HG02759 (cell line): ENCODE results near the gene PAH.

Source experiments
- ATAC-seq: cut with Tn5 transposase; IDR thresholded peaks from one replicate; pipeline ENCODE4 v1.9.1; 2021; ENCODE audit warnings: mild to moderate bottlenecking, moderate library complexity; ENCODE audit not compliant: unreplicated experiment

Gene PAH

DNA sequence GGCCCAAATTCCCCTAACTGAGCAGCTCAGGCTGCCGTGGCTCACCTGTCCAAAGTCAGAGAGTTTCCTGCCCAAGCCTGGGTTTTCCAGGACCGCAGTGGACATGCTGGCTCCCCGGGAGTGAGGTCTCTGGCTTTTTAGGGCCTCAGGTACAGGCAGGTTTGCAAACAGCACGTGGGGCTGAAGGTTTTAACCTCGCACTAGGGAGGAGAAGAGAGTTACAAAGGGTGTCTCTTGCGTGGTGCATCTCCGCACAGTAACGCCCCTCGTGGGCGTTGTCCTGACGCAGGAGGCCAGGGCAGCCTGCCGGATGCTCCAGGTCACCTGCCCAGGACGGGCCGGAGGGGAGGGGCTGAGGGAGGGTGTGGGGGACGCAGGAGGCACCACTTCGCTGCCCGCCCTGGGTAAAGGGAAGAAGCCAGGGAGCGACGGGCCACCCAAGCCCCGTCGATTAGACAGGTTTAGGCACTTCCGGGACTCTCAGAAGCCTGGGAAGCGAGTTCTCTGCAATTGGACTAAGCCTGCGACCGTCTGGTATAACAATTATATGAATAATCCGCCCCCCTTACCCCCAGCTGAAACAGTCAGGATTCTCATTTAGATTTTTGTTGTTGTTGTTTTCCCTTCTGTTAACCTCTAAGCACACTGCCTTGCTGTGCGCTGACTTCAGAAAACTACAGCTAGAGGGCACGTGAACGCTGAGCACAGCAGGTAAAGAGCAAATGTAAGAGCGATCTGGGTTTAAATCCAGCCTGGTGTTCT is at the start of gene PAH:
TSS of gene PAH (minus strand) at position 219 of the 762 bp plus-strand sequence. CDS start at position 105, 114 bp downstream.
- ATAC-seq, result peak; percentile 72

DNA sequence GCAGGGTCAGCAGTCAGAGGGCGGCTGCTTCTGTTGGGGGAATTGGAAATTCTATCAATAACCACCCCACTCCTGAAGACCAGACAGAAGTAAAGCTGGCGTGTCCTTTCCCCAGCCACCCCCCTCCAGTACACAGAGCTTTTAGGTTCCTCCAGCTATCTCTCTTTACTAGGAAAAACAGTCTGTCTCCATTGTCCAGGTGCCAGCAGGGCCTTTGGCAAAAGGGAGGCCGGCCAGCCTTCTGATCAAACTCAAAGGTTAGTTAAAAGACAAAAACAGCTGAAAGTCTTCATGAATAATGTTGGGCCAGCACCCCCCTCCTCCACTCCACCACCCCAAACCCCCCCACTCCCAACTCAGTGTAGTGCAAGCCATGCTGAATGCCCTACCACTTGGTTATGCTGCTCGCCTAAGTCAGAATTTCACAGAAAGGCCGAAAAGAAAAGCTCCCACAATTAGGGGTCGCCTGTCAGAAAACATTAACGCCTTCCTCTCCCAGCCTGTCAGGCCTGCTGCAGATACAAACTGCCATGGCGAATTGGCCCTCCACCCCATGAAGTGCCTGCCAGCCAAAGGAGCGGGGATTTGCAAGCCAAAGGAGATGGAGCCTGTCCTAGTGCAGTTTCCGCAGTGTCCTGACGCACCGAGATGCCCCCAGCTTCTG is 49.3 kb upstream of the PAH start:
- ATAC-seq, result no peak

DNA sequence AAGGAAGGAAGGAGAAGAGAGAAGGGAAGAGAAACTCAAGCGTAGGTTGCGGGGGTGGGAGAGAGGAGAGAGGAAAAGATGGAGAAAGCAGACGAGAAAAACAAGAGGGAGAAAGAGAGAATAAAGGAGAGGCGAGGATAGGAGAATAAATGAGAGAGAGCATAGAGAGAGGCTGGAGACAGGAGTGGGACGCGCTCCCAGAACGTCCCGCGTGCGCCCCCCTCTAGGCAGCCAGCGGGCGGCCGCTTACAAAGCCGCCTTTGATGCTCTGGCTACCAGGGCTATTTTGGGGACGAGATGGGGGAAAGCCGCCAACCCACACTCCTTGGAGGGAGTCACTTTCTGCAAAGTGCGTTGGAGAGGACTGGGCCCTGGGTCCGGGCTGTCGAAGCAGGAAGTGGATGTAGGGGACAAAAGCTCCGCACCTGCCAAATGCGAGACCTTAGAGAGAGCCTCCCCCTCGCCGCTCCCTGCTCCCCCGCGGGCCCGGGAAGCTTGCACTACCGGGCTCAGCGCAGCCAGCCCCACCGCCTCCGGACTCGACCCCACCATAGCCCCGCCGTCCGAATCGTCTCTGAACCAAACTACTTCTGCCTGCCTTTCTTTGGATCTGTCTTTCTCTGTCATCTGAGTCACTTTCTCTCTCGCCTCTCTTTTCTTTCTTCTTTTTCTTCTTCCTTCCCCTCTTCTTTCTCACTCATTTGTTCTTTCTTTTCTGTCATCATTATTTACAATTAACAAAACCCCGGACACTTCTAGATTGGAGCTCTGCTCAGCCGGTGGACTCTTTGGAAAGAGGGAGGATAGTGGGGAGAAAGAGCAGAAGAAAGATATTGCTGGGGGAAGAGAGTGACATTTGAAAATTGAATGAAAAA is 48.5 kb upstream of the PAH start:
- peak; percentile 25 for ATAC-seq

DNA sequence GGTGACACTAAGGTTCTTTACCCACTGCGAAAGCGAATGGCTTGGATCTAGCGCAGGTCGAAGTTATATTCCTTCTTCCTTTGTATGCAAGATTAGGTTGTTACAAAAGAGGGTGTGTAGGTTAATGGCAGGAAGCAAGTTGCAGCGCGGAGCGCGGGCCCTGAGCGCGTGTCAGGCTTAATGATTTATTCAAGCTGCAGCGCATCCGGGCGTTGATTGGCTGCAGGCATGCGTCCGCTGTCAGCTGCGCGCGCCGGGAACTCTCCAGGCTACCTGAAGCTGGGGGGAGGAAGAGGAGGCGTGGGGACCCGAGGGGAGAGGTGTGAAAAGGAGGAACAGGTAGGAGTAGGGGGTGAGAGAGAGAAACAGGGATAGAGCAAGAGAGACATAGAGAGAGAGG is 47.8 kb upstream of the PAH start:
- ATAC-seq, result peak; percentile 51

DNA sequence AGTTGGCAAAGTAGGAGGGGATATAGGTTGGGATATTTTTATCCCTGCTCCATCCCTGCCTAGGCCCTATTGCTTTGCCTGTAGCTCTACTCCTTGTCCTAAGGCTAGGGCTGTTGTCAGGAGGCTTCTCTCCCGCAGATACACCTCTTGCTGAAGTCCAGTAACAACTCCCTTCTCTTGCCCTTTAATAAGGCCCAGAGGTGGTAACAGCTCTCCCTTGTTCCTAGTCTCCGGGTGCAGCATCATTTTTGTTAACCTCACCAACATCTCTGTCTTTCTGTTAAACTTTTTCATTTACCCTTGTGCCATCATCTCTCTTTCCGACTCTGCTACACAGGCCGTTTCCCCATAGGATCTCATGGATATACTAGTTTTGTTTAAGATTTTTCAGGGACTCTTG is 46.8 kb upstream of the PAH start:
- ATAC-seq, result no peak

DNA sequence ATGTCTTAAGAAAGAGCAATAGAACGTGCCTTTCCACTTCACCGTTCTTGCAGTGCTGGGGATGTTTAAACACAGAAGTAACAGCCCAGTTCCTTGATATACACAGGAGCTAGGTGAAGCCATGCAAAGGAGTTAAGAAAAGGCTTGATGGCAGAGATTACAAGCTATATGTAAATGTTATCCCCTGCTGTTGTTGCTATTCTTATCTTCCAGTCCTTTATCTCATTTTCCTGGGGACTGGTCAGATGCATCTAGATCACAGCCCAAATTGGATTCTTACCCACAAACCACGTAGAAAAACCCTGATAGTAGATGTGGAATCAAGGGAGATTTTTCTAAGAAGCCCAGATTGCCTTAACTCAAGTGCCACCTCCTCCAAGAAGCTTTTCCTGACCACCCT is 45.9 kb upstream of the PAH start:
- ATAC-seq, result no peak

DNA sequence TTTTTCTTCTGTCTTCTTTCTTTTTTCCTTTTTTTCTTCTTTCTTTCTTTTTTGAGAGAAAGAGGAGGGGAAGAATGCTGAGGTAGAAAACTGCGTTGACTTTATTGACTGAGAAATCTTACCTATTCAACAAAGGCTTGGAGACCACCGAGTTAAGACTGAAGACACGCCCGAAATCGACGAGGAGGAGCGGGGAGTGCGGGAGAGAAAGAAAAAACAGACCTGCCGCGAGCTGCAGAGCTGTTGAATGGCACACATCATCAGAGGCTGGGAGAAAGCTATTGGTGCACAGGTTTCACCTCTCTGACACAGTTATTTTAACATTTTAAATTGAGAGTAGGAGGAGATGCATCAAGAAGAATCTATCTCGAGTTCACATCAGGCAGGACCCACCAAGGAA is 45.5 kb upstream of the PAH start:
- ATAC-seq, result no peak

DNA sequence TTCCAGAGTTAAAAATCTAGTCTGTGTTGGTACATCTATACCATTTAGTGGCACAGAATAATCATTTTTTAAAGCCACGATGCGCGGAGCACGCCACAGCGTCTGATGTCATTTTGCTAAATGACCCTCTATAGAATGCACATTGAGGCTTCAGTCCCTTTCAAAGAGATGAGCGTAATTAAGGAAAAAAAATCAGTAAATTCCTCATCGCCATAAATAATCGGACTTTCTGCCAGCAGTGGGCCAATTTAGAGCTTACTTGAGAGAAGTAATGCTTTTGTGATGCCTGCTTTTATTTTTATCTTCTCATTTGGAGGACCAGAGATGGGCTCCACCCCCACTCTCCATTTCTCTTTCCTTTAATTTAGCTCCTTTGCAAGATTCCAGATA is 44.4 kb upstream of the PAH start:
- no peak for ATAC-seq

DNA sequence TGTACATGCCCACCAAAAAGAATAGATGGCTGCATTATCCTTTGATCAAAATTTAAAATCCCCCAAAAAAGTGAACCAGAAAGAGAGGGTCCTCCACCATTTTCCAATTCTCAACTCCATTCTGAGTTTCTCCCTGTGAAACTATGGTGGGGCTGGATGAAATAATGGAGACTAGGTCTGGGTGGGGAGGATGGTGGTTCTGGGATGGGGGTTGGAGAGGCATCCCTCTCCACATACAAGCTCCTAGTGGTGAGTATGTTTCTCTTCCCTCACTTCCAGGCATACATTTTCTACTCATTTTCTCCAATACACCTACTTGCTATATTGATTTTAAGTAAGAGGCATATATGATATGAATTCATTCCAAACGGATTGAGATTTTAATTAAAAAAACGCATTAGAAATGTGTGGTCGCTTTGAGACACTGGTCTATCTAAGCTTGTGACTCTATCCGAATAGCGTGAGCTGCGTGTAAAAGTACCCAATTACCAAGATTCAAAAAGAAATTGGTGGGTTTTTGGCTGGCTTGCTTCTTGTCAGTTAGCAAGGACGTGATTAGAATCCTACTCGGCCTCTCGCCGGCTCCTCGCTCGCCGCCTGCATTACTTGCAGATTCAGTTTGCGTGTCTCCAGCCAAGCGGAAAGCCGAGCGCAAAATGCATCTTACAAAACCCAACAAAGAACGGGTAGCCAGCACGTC is 43.9 kb upstream of the PAH start:
- no peak for ATAC-seq

DNA sequence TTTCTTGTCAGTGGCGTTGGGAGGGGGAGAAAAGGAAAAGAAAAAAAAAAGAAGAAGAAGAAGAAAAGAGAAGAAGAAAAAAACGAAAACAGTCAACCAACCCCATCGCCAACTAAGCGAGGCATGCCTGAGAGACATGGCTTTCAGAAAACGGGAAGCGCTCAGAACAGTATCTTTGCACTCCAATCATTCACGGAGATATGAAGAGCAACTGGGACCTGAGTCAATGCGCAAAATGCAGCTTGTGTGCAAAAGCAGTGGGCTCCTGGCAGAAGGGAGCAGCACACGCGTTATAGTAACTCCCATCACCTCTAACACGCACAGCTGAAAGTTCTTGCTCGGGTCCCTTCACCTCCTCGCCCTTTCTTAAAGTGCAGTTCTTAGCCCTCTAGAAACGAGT is 42.3 kb upstream of the PAH start:
- ATAC-seq, result no peak

DNA sequence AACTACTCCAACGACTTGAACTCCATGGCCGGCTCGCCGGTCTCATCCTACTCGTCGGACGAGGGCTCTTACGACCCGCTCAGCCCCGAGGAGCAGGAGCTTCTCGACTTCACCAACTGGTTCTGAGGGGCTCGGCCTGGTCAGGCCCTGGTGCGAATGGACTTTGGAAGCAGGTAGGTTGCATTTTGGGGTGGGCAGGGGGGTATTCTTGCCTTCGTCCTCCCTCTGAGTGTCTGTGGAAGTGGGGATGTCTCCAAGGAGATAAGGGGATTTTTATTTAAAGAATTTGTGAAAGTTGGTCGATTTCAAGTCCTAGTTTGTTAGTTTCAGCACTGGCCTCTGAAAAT is 41.8 kb upstream of the PAH start:
- no peak for ATAC-seq

DNA sequence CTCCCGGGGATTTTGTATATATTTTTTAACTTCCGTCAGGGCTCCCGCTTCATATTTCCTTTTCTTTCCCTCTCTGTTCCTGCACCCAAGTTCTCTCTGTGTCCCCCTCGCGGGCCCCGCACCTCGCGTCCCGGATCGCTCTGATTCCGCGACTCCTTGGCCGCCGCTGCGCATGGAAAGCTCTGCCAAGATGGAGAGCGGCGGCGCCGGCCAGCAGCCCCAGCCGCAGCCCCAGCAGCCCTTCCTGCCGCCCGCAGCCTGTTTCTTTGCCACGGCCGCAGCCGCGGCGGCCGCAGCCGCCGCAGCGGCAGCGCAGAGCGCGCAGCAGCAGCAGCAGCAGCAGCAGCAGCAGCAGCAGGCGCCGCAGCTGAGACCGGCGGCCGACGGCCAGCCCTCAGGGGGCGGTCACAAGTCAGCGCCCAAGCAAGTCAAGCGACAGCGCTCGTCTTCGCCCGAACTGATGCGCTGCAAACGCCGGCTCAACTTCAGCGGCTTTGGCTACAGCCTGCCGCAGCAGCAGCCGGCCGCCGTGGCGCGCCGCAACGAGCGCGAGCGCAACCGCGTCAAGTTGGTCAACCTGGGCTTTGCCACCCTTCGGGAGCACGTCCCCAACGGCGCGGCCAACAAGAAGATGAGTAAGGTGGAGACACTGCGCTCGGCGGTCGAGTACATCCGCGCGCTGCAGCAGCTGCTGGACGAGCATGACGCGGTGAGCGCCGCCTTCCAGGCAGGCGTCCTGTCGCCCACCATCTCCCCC is 41.2 kb upstream of the PAH start:
- peak; percentile 62 for ATAC-seq

DNA sequence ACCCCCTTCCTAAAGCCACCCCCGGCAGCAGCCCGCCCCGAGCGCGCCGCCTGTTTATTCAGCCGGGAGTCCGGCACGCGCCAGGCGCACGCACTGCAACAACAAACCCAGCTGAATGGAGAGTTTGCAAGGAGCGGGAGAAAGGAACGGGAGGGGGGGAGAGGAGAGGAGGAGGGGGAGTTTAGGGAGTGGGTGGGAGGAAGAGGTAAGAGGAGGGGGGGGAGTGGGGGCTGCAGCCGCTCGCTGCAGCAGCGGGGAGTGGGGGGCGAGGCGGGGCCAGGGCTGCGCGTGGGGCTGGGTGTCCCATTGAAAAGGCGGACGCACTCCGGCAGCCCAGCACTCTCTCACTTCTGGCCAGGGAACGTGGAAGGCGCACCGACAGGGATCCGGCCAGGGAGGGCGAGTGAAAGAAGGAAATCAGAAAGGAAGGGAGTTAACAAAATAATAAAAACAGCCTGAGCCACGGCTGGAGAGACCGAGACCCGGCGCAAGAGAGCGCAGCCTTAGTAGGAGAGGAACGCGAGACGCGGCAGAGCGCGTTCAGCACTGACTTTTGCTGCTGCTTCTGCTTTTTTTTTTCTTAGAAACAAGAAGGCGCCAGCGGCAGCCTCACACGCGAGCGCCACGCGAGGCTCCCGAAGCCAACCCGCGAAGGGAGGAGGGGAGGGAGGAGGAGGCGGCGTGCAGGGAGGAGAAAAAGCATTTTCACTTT is 40.5 kb upstream of the PAH start, which contains the start of gene ASCL1:
TSS of gene ASCL1 (plus strand) at position 336 of the 712 bp plus-strand sequence. CDS start 571 bp downstream, outside the sequence.
- peak; percentile 40 for ATAC-seq

DNA sequence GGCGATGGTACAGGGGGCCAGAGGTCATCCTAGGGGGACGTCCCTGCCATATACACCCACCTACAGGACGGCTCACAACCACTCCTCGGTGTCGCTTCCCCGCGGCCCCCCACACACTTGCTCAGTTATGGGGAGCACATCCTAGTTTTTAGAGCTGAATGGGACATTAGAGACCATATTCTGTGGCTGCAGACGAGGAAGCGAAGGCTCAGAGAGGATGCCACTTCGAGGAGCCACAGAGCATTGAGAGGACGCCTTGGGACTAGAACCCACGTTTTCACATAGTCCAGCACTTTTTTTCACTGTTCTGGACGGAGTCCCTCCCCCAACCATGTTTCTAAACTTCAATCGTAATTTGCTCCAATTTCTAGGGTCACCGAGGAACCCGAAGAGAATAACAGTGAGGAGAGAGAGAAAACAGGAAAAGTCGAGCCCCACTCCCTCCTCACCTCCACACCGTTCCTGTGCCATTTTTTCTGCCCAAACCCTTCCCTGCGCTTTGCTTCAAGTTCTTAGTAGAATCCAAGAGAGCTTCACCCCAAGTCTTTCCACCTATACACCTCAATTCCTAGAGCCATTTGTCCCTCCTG is 39.8 kb upstream of the PAH start:
- ATAC-seq, result no peak

DNA sequence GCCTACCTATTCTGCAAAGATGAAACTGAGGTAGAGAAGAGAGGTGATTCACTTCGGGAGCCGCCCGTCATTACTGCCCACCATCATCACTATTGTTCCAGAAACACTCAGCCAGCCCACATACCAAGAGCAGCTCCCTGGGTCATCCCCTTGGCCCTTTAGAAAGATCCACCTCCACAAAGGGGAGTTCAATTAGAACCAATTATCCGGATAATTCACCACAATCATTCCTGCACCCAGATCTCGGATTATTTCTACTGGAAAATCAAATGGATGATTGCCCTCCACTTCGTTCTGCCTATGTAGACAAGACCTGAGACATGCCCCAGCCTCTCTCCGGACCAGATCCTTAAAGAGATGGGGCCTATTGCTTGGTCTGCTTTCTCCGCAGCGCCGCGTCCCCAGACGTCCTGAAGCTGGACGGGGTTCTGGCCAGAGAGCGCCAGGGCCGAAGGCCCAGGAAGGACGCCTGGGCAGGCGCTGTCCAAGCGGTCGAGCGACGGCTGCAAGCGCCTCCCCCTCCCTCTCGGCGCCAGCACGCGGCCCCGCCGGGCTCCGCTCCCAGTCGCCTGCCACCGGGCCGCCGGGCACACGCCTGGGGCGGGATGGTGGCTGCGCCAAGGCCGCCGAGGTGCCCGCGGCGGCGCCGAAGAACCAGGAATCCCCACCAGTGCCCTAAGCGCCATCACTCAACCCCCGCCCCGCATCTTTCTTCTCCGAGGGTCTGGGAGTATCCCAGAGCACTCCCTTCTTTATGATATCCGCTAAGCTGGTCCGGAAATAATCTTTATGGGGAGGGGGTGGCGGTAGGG is 39.1 kb upstream of the PAH start:
- no peak for ATAC-seq

DNA sequence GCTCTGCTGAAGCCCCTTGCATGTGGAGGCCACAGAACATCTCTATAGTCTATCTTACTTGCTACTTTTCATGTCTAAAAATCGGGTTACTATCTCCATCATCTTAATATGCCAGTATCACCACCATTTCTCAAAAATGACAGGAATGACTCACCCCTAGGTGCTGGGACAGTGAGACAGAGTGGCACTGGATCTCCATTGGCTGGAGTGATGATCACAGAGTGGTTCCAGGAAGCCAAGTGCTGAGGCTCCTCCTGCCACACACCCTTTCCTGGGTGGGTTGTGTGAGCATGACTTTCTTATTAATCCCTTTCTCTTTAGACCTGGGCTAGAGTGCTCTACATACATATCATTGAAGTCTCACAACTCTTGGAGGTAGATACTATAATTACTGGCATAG is 37.1 kb upstream of the PAH start:
- ATAC-seq, result no peak

DNA sequence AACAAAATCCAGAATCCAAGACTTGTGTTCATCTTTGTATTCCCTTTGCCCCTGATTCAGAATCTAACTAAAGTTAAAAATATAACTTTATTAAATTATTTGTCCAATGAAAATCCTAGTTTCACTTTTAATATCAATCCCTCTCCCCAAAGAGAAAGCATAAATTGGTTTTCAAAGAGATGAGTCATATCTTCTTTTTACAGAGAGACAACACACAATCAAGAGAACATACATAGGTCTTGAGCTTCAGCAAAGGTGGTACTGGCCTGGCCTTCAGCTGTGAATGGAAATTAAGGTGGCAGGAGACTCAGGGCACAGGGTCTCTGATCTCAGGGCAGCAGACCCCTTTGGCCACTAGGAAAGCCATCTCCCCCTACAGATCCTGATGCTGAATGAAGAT is 36.2 kb upstream of the PAH start:
- peak; percentile 30 for ATAC-seq

DNA sequence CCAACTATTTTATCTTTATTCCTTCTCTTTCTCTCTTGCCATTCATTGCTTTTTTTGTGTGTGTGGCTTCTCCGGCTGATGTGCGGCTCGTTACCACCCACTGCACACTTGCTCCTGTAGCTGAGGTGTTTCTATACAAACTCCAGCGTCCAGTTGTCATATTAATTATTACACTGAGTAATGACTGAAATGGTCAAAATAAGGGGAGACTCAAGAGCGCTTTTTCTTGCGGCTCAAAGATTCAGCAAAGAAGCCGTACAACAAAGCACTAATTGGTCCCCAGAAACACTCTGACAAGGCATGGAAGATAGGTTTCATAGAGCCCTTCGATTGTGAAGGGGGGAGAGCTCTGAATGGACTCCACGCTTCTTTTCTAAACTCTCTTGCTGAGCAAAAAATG is 34.8 kb upstream of the PAH start:
- ATAC-seq, result no peak
